ENCODE data around the gene RBBP8.
"Not testable (repeated sequence)": the region's sequence is repeated elsewhere in the genome, so short reads cannot be mapped to it uniquely, and the experiment has no call there.

The RBBP8 gene

DNA sequence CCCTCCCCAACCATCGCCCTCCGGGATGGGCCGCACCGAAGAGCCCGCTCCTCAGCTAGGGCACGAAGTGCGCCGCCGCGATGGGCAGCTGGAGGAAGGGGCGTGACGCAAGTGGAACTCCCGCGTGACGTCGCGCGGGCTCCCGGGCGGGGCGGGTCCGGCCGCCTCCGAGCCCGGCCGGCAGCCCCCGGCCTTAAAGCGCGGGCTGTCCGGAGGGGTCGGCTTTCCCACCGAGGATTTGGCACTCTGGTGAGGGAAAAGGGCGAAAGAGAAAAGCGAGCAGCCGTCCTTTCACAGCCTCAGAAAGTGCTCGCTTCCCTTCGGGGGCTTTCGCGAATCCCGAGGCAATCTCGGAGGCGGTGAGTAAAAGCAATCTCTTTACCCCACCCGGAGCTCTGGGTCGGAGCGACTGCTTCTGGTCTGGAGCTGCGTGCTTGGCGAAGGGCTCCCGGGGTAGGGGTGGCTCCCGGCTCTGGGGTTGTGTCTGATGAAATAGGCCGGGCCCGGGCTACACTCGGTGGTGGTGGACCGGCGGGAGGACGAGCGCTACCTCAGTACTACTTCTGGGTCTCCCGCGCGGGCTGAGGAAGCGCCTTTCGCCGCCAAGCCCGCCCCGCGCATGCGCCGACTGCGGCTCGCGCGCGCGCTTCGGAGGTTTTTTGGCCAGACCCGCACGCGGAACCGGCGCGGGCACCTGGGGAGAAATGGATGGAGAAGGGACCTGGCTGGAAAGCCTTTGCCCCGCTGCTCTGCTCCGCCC is at the start of gene RBBP8:
RBBP8 (plus strand) TSS at position 123 of the 760 bp plus-strand sequence. CDS start 3,524 bp downstream, outside the sequence.
- Histone ChIP-seq H3K9ac (ENCODE audit: low read depth, low read length) (peak within 1 kb of the TSS; percentile 88), H3K9me3 (ENCODE audit: control insufficient read depth, insufficient read depth, low read length) (no peaks in the 10 kb centered on the region), H3K4me1 (ENCODE audit: insufficient read depth, low read length) (peaks cover 8% of the 10 kb centered on the region), H3K36me3 (ENCODE audit: insufficient read depth, low read length) (no peaks in the 10 kb centered on the region; the same call in 1 of the 2 replicates)

DNA sequence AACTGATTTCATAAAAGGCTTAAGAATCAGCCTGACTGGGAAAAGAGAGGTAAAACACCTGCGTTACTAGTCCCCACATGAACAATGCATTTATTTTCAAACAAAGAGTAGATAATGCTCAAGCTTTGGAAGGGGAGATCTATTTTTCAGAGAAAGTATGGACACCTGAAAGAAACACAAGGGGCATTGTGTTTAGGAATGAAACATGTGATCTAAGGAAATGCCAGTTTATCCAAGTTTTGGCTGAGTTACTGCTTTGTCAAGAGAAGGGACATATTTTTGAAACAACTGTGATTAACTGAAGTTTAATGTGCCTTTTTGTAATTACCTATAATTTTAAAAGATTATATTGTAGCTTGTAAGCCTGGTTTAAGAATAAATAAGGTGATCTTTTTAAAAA is 49.3 kb upstream of the RBBP8 start:
- Histone ChIP-seq H3K9me3 (ENCODE audit: control insufficient read depth, insufficient read depth, low read length) (peaks cover 6% of the 10 kb centered on the region), H3K9ac (ENCODE audit: low read depth, low read length) (no peak overlapping the region), H3K36me3 (ENCODE audit: insufficient read depth, low read length) (no peaks in the 10 kb centered on the region), H3K4me1 (ENCODE audit: insufficient read depth, low read length) (no peaks in the 10 kb centered on the region)

DNA sequence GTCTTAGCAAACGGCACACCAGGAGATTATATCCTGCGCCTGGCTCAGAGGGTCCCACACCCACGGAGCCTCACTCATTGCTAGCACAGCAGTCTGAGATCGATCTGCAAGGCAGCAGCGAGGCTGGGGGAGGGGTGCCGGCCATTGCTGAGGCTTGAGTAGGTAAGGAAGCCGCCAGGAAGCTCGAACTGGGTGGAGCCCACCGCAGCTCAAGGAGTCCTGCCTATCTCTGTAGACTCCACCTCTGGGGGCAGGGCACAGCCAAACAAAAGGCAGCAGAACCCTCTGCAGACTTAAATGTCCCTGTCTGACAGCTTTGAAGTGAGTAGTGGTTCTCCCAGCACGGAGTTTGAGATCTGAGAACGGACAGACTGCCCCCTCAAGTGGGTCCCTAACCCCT is 47.4 kb upstream of the RBBP8 start:
- H3K4me1 ChIP-seq (ENCODE audit: insufficient read depth, low read length); H3K9ac ChIP-seq (ENCODE audit: low read depth, low read length); H3K9me3 ChIP-seq (ENCODE audit: control insufficient read depth, insufficient read depth, low read length): not testable (repeated sequence)

DNA sequence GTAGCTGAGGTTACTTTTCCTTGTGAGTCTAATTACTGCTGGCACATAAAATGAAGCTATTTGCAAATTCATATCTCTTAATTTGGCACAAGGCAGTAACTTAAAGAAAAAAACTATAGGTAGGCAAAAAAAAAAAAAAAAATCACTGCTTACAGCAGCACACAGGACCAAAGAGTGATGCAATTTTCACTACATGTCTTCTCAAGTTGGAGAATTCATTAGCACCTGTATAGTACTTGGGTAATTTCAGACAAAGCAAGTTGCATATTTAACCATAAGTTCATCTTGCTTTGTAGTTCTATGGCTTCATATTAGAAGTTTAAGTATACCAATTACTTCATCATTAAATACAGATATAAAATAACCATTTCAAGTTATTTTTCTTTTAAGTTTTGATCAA is 33.7 kb upstream of the RBBP8 start:
- Histone ChIP-seq H3K4me1 (ENCODE audit: insufficient read depth, low read length) (no peaks in the 10 kb centered on the region), H3K9ac (ENCODE audit: low read depth, low read length) (no peak overlapping the region), H3K36me3 (ENCODE audit: insufficient read depth, low read length) (no peaks in the 10 kb centered on the region), H3K9me3 (ENCODE audit: control insufficient read depth, insufficient read depth, low read length) (peaks cover 5% of the 10 kb centered on the region; the same call in 1 of the 2 replicates)

More for the DNA sequence above, 47.4 kb upstream of the RBBP8 start:
- H3K36me3 ChIP-seq (ENCODE audit: insufficient read depth, low read length) = not testable (repeated sequence)

DNA sequence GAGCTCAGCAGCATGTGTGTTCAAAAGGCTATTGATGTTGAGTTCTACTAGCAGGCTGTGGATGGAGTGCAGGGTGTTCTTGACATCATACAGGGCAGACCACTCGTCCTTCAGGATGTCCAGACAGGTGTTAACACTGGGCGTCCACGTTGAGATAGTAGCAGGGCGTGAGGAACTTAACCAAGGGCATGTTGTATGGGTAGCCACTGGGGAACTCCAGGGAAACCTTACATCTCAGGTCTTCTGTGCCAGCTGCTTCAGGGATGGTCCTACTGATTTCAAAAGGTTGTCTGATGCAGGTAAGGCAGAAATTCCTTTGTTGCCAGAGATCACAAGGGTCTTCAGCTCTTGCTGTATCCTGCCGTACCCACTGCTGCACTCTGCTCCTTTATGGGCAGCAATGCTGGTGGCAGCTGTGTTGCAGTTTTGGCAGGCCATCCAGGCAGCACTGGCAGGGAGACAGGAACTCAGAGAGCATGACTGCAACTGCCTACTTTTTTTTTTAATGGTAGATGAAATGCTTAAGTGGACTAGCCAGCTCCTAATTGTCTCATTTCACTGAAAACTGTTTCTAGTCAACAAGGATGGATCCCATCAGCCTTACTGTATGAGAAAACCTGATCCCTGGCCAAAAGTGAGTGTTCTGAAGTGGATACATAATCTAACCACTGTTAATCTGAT is 32.4 kb upstream of the RBBP8 start:
- H3K36me3 ChIP-seq (ENCODE audit: insufficient read depth, low read length) = no peaks in the 10 kb centered on the region
- H3K9ac ChIP-seq (ENCODE audit: low read depth, low read length) = no peak overlapping the region
- no peaks in the 10 kb centered on the region for H3K4me1 ChIP-seq (ENCODE audit: insufficient read depth, low read length)
- peaks cover 5% of the 10 kb centered on the region; the same call in 1 of the 2 replicates for H3K9me3 ChIP-seq (ENCODE audit: control insufficient read depth, insufficient read depth, low read length)

DNA sequence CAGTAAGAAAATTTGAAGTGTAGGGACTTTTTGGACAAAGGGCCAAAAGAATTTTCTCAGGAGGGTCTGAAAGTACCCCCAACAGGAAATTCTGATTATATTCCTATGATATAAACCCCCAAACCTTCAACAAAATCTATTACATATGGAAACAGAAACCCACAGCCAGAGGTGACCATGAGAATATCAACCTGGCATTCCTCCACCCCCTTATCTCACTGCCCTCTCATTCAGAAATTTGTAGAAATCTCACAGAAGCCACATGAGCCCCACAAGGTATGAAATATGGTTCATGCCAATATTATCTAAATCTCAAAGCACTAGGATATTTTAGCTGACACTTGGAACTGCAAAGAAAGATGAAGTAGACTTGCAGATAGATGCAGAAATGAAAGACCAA is 31.0 kb upstream of the RBBP8 start:
- Histone ChIP-seq H3K9me3 (ENCODE audit: control insufficient read depth, insufficient read depth, low read length) (peaks cover 5% of the 10 kb centered on the region; the same call in 1 of the 2 replicates), H3K9ac (ENCODE audit: low read depth, low read length) (no peak overlapping the region), H3K36me3 (ENCODE audit: insufficient read depth, low read length) (no peaks in the 10 kb centered on the region), H3K4me1 (ENCODE audit: insufficient read depth, low read length) (no peaks in the 10 kb centered on the region)

DNA sequence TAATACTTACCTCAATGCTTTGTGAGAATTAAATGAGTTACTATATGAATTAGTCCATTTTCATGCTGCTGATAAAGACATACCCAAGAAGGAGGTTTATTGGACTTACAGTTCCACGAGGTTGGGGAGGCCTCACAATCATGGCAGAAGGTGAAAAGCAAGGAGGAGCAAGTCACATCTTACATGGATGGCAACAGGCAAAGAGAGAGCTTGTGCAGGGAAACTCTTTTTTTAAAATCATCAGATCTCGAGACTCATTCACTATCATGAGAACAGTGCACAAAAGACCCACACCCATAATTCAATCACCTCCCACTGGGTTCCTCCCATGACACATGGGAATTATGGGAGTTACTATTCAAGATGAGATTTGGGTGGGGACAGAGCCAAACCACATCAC is 29.9 kb upstream of the RBBP8 start:
- not testable (repeated sequence) for H3K36me3 ChIP-seq (ENCODE audit: insufficient read depth, low read length); H3K9me3 ChIP-seq (ENCODE audit: control insufficient read depth, insufficient read depth, low read length); H3K4me1 ChIP-seq (ENCODE audit: insufficient read depth, low read length); H3K9ac ChIP-seq (ENCODE audit: low read depth, low read length)

DNA sequence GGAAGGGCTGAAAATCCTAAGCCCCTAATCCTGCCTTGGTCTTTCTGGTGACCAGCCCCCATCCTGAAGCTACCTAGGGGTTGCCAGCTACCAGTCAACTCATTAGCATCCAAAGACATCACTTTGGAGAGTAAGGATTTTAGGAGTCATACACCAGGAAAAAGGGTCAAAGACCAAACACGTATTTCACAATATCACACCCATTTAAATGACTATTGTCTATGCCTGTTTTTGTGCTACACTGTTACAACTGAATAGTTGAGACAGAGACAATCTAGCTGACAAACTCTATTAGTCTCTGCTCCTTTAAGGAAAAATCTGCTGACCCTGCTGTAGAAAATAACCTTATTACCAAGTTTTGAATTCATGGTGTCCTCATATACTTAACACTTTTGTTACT is 21.0 kb upstream of the RBBP8 start:
- Histone ChIP-seq H3K9ac (ENCODE audit: low read depth, low read length) (no peak overlapping the region), H3K4me1 (ENCODE audit: insufficient read depth, low read length) (peaks cover 37% of the 10 kb centered on the region), H3K9me3 (ENCODE audit: control insufficient read depth, insufficient read depth, low read length) (no peaks in the 10 kb centered on the region), H3K36me3 (ENCODE audit: insufficient read depth, low read length) (no peaks in the 10 kb centered on the region)

DNA sequence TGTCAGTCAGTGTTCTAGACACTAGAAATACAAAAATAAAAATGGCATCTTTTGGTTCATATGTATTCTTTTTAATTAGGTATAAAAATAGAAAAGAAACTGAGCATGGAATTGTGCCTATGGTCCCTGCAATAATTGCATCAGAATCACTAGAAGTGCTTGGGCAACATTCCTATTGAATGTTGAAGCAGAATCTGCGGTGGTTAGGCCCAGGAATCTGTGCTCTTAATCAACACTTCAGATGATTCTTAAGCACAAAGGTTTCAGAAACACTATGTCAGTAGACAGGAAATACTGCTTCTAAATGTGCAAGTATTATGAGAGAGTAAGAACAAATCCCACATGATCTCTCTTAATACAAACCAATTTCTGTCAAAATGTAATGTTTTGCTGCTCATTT is 20.3 kb upstream of the RBBP8 start:
- H3K9ac ChIP-seq (ENCODE audit: low read depth, low read length) = no peak overlapping the region
- peaks cover 37% of the 10 kb centered on the region for H3K4me1 ChIP-seq (ENCODE audit: insufficient read depth, low read length)
- no peaks in the 10 kb centered on the region for H3K9me3 ChIP-seq (ENCODE audit: control insufficient read depth, insufficient read depth, low read length)
- no peaks in the 10 kb centered on the region for H3K36me3 ChIP-seq (ENCODE audit: insufficient read depth, low read length)

DNA sequence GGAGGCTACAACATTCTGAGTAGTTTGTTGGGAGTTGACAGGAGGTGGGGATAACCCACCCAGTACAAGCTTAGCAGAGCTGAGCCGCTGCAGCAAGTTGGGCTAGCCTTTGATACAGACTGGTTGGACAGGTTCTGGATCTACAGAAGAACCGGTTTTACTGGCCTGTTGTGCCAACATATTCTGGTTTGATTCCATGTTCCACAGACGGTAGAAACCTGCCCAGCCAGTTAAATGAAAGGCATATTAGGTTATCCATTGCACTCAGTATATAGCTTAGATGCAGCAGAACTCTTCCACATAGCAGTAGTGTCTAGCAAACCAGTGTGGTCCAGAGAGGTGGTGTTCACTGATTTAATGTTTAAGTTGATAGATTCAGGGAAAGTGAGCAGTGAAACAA is 19.3 kb upstream of the RBBP8 start:
- H3K4me1 ChIP-seq (ENCODE audit: insufficient read depth, low read length) = peaks cover 37% of the 10 kb centered on the region
- H3K36me3 ChIP-seq (ENCODE audit: insufficient read depth, low read length) = no peaks in the 10 kb centered on the region
- no peaks in the 10 kb centered on the region for H3K9me3 ChIP-seq (ENCODE audit: control insufficient read depth, insufficient read depth, low read length)
- H3K9ac ChIP-seq (ENCODE audit: low read depth, low read length) = no peak overlapping the region

DNA sequence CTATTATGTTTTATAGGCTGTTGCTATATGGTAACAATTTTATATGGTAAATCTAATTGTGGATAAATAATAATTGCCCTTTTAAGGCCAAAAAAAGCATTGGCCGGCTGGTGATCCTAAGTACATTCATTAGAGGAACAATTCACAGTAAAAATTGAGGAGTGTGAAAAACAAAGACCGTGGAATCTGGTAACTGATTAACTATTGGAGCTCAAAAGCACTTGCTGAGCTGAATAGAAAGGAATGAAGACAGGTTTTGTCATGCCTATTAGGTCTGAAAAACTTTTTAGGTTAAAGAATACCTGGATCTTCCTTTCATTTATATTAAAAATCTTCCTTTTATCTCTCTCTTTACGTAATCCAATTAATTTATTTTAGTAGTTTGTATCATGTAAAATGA is 18.5 kb upstream of the RBBP8 start:
- peaks cover 37% of the 10 kb centered on the region for H3K4me1 ChIP-seq (ENCODE audit: insufficient read depth, low read length)
- H3K9ac ChIP-seq (ENCODE audit: low read depth, low read length) = no peak overlapping the region
- no peaks in the 10 kb centered on the region for H3K36me3 ChIP-seq (ENCODE audit: insufficient read depth, low read length)
- H3K9me3 ChIP-seq (ENCODE audit: control insufficient read depth, insufficient read depth, low read length) = no peaks in the 10 kb centered on the region

DNA sequence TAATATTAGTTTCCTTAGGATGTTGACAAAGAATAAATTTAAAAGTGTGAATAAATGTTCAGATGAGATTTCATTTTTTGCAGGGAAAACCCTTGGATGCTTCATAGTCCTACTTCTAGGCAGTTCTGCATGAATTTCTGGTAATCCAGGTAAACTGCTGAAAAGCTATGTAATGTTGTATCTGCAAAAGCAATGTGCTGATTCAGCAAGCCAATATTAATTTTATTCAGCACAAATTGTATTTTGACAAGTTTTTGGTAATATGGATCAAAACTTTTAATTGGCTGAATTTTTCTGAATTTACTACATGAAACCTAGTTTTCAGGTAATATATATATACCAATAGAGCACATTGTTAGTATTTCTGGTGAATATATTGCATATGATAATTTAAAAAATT is 17.8 kb upstream of the RBBP8 start:
- Histone ChIP-seq H3K9me3 (ENCODE audit: control insufficient read depth, insufficient read depth, low read length) (no peaks in the 10 kb centered on the region), H3K9ac (ENCODE audit: low read depth, low read length) (no peak overlapping the region), H3K4me1 (ENCODE audit: insufficient read depth, low read length) (peaks cover 37% of the 10 kb centered on the region), H3K36me3 (ENCODE audit: insufficient read depth, low read length) (no peaks in the 10 kb centered on the region)

DNA sequence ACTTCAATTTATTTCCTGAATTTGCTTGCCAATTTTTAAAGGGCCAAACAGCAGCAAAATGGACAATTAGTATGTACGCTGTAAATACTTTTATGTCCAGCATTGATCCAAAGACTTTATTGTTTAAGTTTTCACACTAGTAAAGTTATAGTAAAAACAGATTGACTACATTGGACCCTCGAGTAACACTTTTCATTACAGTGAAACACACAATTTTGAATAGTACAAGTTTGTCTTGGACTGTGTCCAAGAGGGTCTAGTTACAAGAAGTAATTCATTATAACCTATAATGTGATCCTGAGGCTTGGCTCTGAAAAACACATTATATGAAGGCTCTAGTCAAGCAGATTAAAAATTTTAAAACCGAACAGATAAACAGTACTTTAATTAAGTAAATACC is 11.4 kb upstream of the RBBP8 start:
- Histone ChIP-seq H3K9ac (ENCODE audit: low read depth, low read length) (no peak overlapping the region), H3K9me3 (ENCODE audit: control insufficient read depth, insufficient read depth, low read length) (no peaks in the 10 kb centered on the region), H3K4me1 (ENCODE audit: insufficient read depth, low read length) (no peaks in the 10 kb centered on the region), H3K36me3 (ENCODE audit: insufficient read depth, low read length) (no peaks in the 10 kb centered on the region)

DNA sequence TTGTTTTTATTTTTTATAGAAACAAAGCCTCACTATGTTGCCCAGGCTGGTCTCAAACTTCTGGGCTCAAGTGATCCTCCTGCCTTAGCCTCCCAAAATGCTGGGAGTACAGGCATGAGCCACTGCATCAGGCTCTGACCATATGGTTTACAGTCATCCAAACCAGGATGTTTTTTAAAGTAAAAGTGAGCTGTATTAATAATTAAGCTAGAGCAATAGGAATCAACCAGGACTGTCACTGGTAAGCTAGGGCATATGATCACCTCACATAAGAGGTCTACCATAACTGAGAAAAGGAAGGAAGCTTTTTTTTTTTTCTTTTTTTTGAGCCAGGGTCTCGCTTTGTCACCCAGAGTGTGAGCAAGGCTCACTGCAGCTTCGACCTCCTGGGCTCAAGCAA is 8.5 kb upstream of the RBBP8 start:
- Histone ChIP-seq H3K4me1 (ENCODE audit: insufficient read depth, low read length) (peaks cover under 1% of the 10 kb centered on the region; the same call in 1 of the 2 replicates), H3K9ac (ENCODE audit: low read depth, low read length) (no peak overlapping the region), H3K36me3 (ENCODE audit: insufficient read depth, low read length) (no peaks in the 10 kb centered on the region), H3K9me3 (ENCODE audit: control insufficient read depth, insufficient read depth, low read length) (no peaks in the 10 kb centered on the region)

DNA sequence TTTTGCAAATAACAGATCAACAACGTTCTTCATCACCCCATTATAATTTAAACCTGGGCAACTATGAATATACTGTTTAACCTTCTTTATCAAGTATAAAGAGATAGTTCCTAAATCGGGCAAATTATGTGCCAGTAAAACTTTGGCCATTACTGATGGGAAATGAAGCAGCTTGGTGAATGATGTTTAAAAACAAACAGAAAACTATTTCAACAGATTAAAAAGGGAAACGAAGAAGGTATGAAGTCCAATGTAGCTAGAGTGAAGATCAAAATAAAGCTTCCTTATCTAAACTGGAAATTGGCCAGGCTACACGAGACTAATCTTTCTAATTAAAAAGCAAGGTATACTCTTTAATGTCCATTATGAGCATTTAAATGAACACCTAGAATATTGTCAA is 6.7 kb upstream of the RBBP8 start:
- Histone ChIP-seq H3K9me3 (ENCODE audit: control insufficient read depth, insufficient read depth, low read length) (no peaks in the 10 kb centered on the region), H3K4me1 (ENCODE audit: insufficient read depth, low read length) (peaks cover 5% of the 10 kb centered on the region; the same call in 1 of the 2 replicates), H3K36me3 (ENCODE audit: insufficient read depth, low read length) (no peaks in the 10 kb centered on the region), H3K9ac (ENCODE audit: low read depth, low read length) (no peak overlapping the region)
